HepG2 (cell line): Measurements from ENCODE around the gene RAB28. TPM values are rescaled to one million over a fixed set of nuclear protein-coding genes. Genes with fewer than 3 reads are reported as not detected.
A peak's percentile ranks its signal among the peaks of the same experiment; 100 is the strongest.

Experiments
- ATAC-seq: fragments of 200-7000 bp; cut with Tn5 transposase; 3 replicates; pipeline ENCODE4 v1.9.1; 2020; ENCODE audit warnings: mild to moderate bottlenecking, moderate library complexity
- BruUV-seq: library from RNA; stranded (reverse); fragments of 400-500 nt; replicated peaks from 2 replicates; lab custom pipeline; 2021; lab: Mats Ljungman, UMichigan
- CTCF ChIA-PET: fragments of 300-600 bp; formaldehyde crosslinking; extraction: SDS; loops from one replicate; lab custom pipeline; 2021; ENCODE audit warnings: low total read pairs, inconsistent platforms, low intra/inter-chr PET ratio; lab: Yijun Ruan, JAX
- POLR2A ChIA-PET: fragments of 350-600 bp; sonication (Branson Sonifier 250); formaldehyde crosslinking; loops from one replicate; lab custom pipeline; 2020; ENCODE audit warnings: antibody characterized with exemption, inconsistent platforms; lab: Yijun Ruan, JAX
- DNase-seq: peaks from one replicate; pipeline ENCODE4 v3.0.0-alpha.2; 2015; ENCODE audit warnings: low spot score
- FAIRE-seq: peaks from 3 replicates; lab custom pipeline; 2011; peaks lifted over from hg19 to GRCh38; lab: Jason Lieb, UNC
- H2AFZ ChIP-seq: one replicate; pipeline ENCODE4 v1.6.1; 2011; ENCODE audit warnings: low read length, inconsistent platforms
- H3K27ac ChIP-seq: fragments of 300-600 bp; 3 replicates; pipeline ENCODE4 v1.8.0; 2011; ENCODE audit warnings: mixed run types, mild to moderate bottlenecking, mixed read lengths, low read length, inconsistent platforms; ENCODE audit not compliant: insufficient read depth; ENCODE audit errors: extremely low read length
- H3K27me3 ChIP-seq, 2 experiments: fragments of 200-600 bp in 1 of 2; 2 replicates in 1 of 2; 3 replicates in 1 of 2; pipeline versions ENCODE4 v1.6.0 to v1.8.0; 2011; ENCODE audit warnings: low read length in 2 of 2, mild to moderate bottlenecking in 2 of 2, moderate library complexity in 2 of 2, inconsistent platforms in 1 of 2; ENCODE audit not compliant: insufficient read depth in 2 of 2, control insufficient read depth in 1 of 2
- H3K36me3 ChIP-seq, 2 experiments: fragments of 200-600 bp in 1 of 2; replicated peaks in 1 of 2; 2 replicates in 1 of 2; 3 replicates in 1 of 2; pipeline versions ENCODE4 v1.5.1 to v1.8.0; 2011; ENCODE audit warnings: low read length in 2 of 2, inconsistent platforms in 1 of 2; ENCODE audit not compliant: insufficient read depth in 2 of 2, control insufficient read depth in 1 of 2
- H3K4me1 ChIP-seq: 2 replicates; pipeline ENCODE4 v1.5.1; 2012; ENCODE audit warnings: low read length, inconsistent platforms; ENCODE audit not compliant: insufficient read depth
- H3K4me2 ChIP-seq: 2 replicates; pipeline ENCODE4 v1.6.0; 2011; ENCODE audit warnings: low read depth, low read length, inconsistent platforms
- H3K4me3 ChIP-seq, 3 experiments: fragments of 200-600 bp in 1 of 3; sonication (generic), shearing (Covaris generic) in 1 of 3; replicated peaks in 1 of 3; 2 replicates each; pipeline ENCODE4 v1.5.1; 2011 to 2016; ENCODE audit warnings: low read length in 3 of 3, inconsistent platforms in 2 of 3, low read depth in 2 of 3, mild to moderate bottlenecking in 2 of 3, control low read depth in 1 of 3, mixed read lengths in 1 of 3; ENCODE audit not compliant: insufficient read depth in 1 of 3
- H3K79me2 ChIP-seq: one replicate; pipeline ENCODE4 v1.6.1; 2011; ENCODE audit warnings: low read length, inconsistent platforms; ENCODE audit not compliant: insufficient read depth
- H3K9ac ChIP-seq: 2 replicates; pipeline ENCODE4 v1.6.0; 2011; ENCODE audit warnings: mild to moderate bottlenecking, low read depth, low read length, inconsistent platforms; ENCODE audit not compliant: insufficient read depth
- H3K9me3 ChIP-seq: 2 replicates; pipeline ENCODE4 v1.5.1; 2012; ENCODE audit warnings: mild to moderate bottlenecking, low read length
- H4K20me1 ChIP-seq: 2 replicates; pipeline ENCODE4 v1.6.0; 2011; ENCODE audit warnings: inconsistent platforms, mild to moderate bottlenecking, low read length, moderate library complexity; ENCODE audit not compliant: insufficient read depth
- ATF7 ChIP-seq, 2 experiments: fragments of 450-650 bp in 1 of 2; sonication (generic) in 1 of 2; formaldehyde crosslinking in 1 of 2; IDR thresholded peaks; 2 replicates each; pipeline versions ENCODE4 v1.4.0 to v1.6.1; 2016 to 2020; ENCODE audit warnings: antibody characterized with exemption in 1 of 2, mild to moderate bottlenecking in 1 of 2, missing genetic modification reagents in 1 of 2
- MAFK ChIP-seq, 2 experiments: IDR thresholded peaks in 1 of 2; conservative IDR thresholded peaks in 1 of 2; 2 replicates each; pipeline ENCODE4 v1.6.1; 2011; ENCODE audit warnings: improper control_type of control experiment in 2 of 2, low read length in 2 of 2
- MAZ ChIP-seq, 2 experiments: sonication (generic) in 1 of 2; formaldehyde crosslinking in 1 of 2; IDR thresholded peaks; 2 replicates each; pipeline versions ENCODE4 v1.5.0 to v1.6.1; 2012 to 2020; ENCODE audit warnings: low read depth in 2 of 2, mild to moderate bottlenecking in 2 of 2, borderline replicate concordance in 1 of 2, improper control_type of control experiment in 1 of 2, low read length in 1 of 2, missing genetic modification reagents in 1 of 2, moderate library complexity in 1 of 2
- NFATC3 ChIP-seq: sonication (generic); formaldehyde crosslinking; IDR thresholded peaks from 2 replicates; pipeline ENCODE4 v1.5.1; 2020; ENCODE audit warnings: mild to moderate bottlenecking, missing genetic modification reagents
- TRAFD1 ChIP-seq: sonication (generic); formaldehyde crosslinking; IDR thresholded peaks from 2 replicates; pipeline ENCODE4 v1.5.1; 2020; ENCODE audit warnings: missing genetic modification reagents, mild to moderate bottlenecking, borderline replicate concordance
- ZMYM2 ChIP-seq: sonication (generic); formaldehyde crosslinking; IDR thresholded peaks from 2 replicates; pipeline ENCODE4 v1.8.0; 2022; ENCODE audit warnings: mild to moderate bottlenecking, missing genetic modification reagents
- WGBS: methylation state at CpG from one replicate; pipeline ENCODE4 v1.1.6; 2017; ENCODE audit warnings: low lambda C conversion rate; 5-methylcytosine and 5-hydroxymethylcytosine counted together
- in situ Hi-C: cut with HindIII; loops from 2 replicates; pipeline ENCODE4 v1.10.0; 2017; ENCODE audit warnings: low pct_unique_long_range_greater_than_20kb; ENCODE audit not compliant: extremely low pct_ligation_motif_present
- intact Hi-C: fragments of 100-400 bp; cut with micrococcal nuclease; formaldehyde crosslinking; loops from one replicate; pipeline ENCODE4 v1.10.0; 2022; ENCODE audit not compliant: unreplicated experiment
- polyA plus RNA-seq, 8 experiments: library from polyadenylated mRNA; depleted of rRNA in 3 of 8; stranded (reverse) in 7 of 8; unstranded in 1 of 8; fragments of >200 nt; fragmentation: Illumina TruSeq in 4 of 8; extraction: Trizol in 4 of 8; gene quantifications; 2 replicates each; pipeline versions ENCODE4 v1.2.1 to v1.2.3, GENCODE V29; 2011 to 2016; ENCODE audit warnings: low read depth in 4 of 8, missing spikeins in 1 of 8, mixed read lengths in 1 of 8; ENCODE audit not compliant: insufficient read depth in 1 of 8
- total RNA-seq, 5 experiments: library from RNA; depleted of rRNA; stranded (reverse); fragments of >200 nt; fragmentation: Illumina TruSeq; extraction: Trizol; gene quantifications; 2 replicates each; pipeline ENCODE4 v1.2.3, GENCODE V29; 2016; ENCODE audit warnings: low read depth in 1 of 5

Gene RAB28
- total and polyA plus RNA-seq, 2 of the 13 experiments (the other 11 are each of a cell fraction or from before 2014, with no cell fraction given): 11.8 to 18.2 TPM

DNA sequence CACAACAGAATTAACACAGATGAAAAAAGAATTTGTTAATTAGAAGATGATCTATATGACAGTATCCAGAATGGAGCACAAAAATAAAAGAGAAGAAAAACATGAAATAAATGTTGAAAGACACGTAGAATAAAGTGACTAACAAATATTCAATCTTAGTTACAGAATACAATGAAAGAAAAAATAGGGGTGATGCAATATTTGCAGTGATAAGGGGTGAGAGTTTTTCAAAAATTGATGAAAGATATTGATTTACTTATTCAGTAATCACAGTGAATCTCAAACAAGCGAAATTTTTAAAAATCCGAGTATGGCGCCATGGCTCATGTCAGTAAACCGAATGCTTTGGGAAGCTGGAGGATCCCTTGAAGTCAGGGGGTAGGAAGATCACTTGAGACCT, 20.2 kb upstream of the RAB28 start:
- no peak for DNase-seq
- no peak overlapping the region for H2AFZ ChIP-seq
- in situ Hi-C loops (no loop called here), intact Hi-C loops (no loop called here)
- no peaks in the 10 kb centered on the region for H4K20me1 ChIP-seq
- no peaks in the 10 kb centered on the region for H3K36me3 ChIP-seq
- BruUV-seq: no TSS peak
- H3K4me3 ChIP-seq: no peak overlapping the region
- ChIA-PET CTCF (no interaction called here), POLR2A (no interaction called here)
- no peaks in the 10 kb centered on the region for H3K79me2 ChIP-seq
- H3K27me3 ChIP-seq: no peaks in the 10 kb centered on the region
- 67% methylated on average over 5 of the region's 5 CpGs for WGBS
- no peak for TF ChIP-seq TRAFD1 (CRISPR knock-in tag)
- peak; percentile 46; the same call in 1 of the 2 replicates for TF ChIP-seq ATF7 (IDR thresholded peaks at IDR 0.05)
- no peak for TF ChIP-seq ATF7 (CRISPR knock-in tag; IDR thresholded peaks at IDR 0.05)
- TF ChIP-seq ZMYM2 (CRISPR knock-in tag): no peak
- TF ChIP-seq NFATC3: no peak
- no peak overlapping the region for H3K9ac ChIP-seq
- H3K27ac ChIP-seq: no peak overlapping the region
- H3K4me1 ChIP-seq: no peaks in the 10 kb centered on the region
- H3K9me3 ChIP-seq: no peaks in the 10 kb centered on the region
- ATAC-seq: no peak
- no peak overlapping the region for H3K4me2 ChIP-seq
- no peak for FAIRE-seq

GRCh38 chr4:13498469-13498868, 14.3 kb upstream of the RAB28 start:
- FAIRE-seq (no peak), ATAC-seq (no peak), DNase-seq (no peak)
- no peaks in the 10 kb centered on the region for H3K4me1 ChIP-seq
- H3K9ac ChIP-seq: no peak overlapping the region
- POLR2A ChIA-PET: no interaction called here
- no peaks in the 10 kb centered on the region for H3K9me3 ChIP-seq
- no peak overlapping the region for H3K27ac ChIP-seq
- in situ Hi-C loops (no loop called here), intact Hi-C loops (no loop called here)
- no peak overlapping the region for H3K4me2 ChIP-seq
- WGBS: 4% methylated on average over 1 of the region's 1 CpG
- no peak overlapping the region for H2AFZ ChIP-seq
- no peak overlapping the region for H3K4me3 ChIP-seq
- no peaks in the 10 kb centered on the region for H3K36me3 ChIP-seq
- no TSS peak for BruUV-seq
- peaks cover 0 to 4% of the 10 kb centered on the region in 2 experiments; a peak in 1 of 5 replicates for H3K27me3 ChIP-seq
- H4K20me1 ChIP-seq: no peaks in the 10 kb centered on the region
- TF ChIP-seq MAFK (conservative IDR thresholded peaks at IDR 0.05 in 1 of 2, IDR thresholded peaks at IDR 0.05 in 1 of 2; ENCODE audit: low read length in 2 of 2) (0 out of 4 replicates have a peak, but pooled peaks of 1 of the 2 experiments have one; percentile 16), MAZ (IDR thresholded peaks at IDR 0.05; ENCODE audit: borderline replicate concordance, low read depth, low read length) (no peak), MAZ (CRISPR knock-in tag; IDR thresholded peaks at IDR 0.05; ENCODE audit: low read depth) (no peak)
- no peaks in the 10 kb centered on the region for H3K79me2 ChIP-seq
- CTCF ChIA-PET: no interaction called here
